ENCODE measurements around the gene DUSP10. TPM values are rescaled to one million over a fixed set of nuclear protein-coding genes. Genes with fewer than 3 reads are reported as not detected.
A peak's percentile ranks its signal among the peaks of the same experiment; 100 is the strongest.

The DUSP10 gene
- total RNA-seq, 1 experiment from 2014 or later = 15.9 TPM

DNA sequence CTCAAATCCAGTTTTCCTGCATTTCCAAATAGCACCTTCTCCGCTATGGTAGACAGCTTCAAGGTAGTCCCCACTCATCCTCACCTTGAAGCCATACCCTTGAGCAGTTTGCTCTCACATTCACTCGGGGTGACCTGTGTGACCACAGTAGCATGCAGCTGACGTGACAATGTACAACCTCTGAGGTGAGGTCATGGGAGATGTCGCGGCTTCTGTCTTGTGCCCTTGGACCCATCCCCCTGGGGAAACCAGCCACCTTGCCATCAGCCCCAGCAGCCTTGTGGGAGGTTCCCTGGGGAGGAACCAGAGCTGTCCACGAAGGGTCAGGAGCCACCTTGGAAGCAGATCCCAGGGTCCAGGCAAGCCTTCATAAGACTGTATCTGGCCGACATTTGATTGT, 38.3 kb upstream of the DUSP10 start:
- no peaks in the 10 kb centered on the region for H3K36me3 Mint-ChIP-seq (ENCODE audit: insufficient read depth, unreplicated experiment)

DNA sequence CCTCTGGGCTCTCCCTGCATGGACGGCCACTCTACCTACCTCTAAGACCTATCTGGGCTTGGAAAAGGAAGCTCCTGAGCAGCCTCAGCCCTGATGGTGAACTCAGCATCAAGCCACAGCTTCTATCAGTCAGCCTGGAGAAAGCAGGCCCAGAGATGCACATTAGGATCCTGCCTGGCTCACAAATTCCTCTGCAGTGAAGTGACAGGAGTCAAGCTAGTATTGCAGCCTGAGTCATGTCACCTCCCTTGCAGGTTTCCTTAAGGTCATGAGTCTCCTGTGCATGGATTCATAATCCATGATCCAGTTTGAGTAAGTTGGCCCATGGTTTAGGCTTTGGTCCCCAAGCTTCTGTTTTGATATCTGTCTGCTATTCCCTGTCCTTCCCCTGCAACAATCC, 37.9 kb upstream of the DUSP10 start:
- ChIA-PET POLR2A (interaction anchor here (0.7 to 1.7 kb wide), 3 partner anchors 14 to 37 kb away, joined by 3 to 7 read pairs (median 4); no protein-coding TSS in a partner anchor), CTCF (interaction anchor here (0.7 to 1.6 kb wide), 3 partner anchors 67 to 301 kb away, joined by 3 to 5 read pairs (median 3); no protein-coding TSS in a partner anchor)
- H3K36me3 Mint-ChIP-seq (ENCODE audit: insufficient read depth, unreplicated experiment) = no peaks in the 10 kb centered on the region
- no peak for DNase-seq (ENCODE audit: unreplicated experiment)
- H3K4me1 Mint-ChIP-seq (ENCODE audit: insufficient read depth, unreplicated experiment) = no peaks in the 10 kb centered on the region
- H3K9me3 Mint-ChIP-seq (ENCODE audit: unreplicated experiment) = no peaks in the 10 kb centered on the region
- no TSS peak for BruUV-seq (replicated peaks)
- intact Hi-C loops (cut with micrococcal nuclease) = no loop called here
- H3K4me3 Mint-ChIP-seq (ENCODE audit: unreplicated experiment) = no peak overlapping the region
- H3K27me3 Mint-ChIP-seq (ENCODE audit: insufficient read depth, unreplicated experiment) = no peaks in the 10 kb centered on the region
- H3K27ac Mint-ChIP-seq (ENCODE audit: low read depth, unreplicated experiment) = peak overlapping the region; percentile 21
- TF ChIP-seq, protein P1, sequence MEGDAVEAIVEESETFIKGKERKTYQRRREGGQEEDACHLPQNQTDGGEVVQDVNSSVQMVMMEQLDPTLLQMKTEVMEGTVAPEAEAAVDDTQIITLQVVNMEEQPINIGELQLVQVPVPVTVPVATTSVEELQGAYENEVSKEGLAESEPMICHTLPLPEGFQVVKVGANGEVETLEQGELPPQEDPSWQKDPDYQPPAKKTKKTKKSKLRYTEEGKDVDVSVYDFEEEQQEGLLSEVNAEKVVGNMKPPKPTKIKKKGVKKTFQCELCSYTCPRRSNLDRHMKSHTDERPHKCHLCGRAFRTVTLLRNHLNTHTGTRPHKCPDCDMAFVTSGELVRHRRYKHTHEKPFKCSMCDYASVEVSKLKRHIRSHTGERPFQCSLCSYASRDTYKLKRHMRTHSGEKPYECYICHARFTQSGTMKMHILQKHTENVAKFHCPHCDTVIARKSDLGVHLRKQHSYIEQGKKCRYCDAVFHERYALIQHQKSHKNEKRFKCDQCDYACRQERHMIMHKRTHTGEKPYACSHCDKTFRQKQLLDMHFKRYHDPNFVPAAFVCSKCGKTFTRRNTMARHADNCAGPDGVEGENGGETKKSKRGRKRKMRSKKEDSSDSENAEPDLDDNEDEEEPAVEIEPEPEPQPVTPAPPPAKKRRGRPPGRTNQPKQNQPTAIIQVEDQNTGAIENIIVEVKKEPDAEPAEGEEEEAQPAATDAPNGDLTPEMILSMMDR (IDR thresholded peaks at IDR 0.05; ENCODE audit: unreplicated experiment) = no peak

More for the DNA sequence above, 38.3 kb upstream of the DUSP10 start:
- ChIA-PET CTCF (interaction anchor here (0.6 to 1.6 kb wide), 4 partner anchors 68 to 302 kb away, joined by 3 to 5 read pairs (median 3); no protein-coding TSS in a partner anchor), POLR2A (interaction anchor here (0.7 to 1.7 kb wide), 3 partner anchors 14 to 37 kb away, joined by 3 to 7 read pairs (median 4); no protein-coding TSS in a partner anchor)
- Mint-ChIP-seq H3K27ac (ENCODE audit: low read depth, unreplicated experiment) (peak overlapping the region; percentile 21), H3K27me3 (ENCODE audit: insufficient read depth, unreplicated experiment) (no peaks in the 10 kb centered on the region), H3K4me1 (ENCODE audit: insufficient read depth, unreplicated experiment) (no peaks in the 10 kb centered on the region), H3K4me3 (ENCODE audit: unreplicated experiment) (no peak overlapping the region), H3K9me3 (ENCODE audit: unreplicated experiment) (no peaks in the 10 kb centered on the region)
- DNase-seq (ENCODE audit: unreplicated experiment) = no peak
- no TSS peak for BruUV-seq (replicated peaks)
- intact Hi-C loops (cut with micrococcal nuclease) = no loop called here
- TF ChIP-seq, protein P1 (IDR thresholded peaks at IDR 0.05; ENCODE audit: unreplicated experiment) = no peak

DNA sequence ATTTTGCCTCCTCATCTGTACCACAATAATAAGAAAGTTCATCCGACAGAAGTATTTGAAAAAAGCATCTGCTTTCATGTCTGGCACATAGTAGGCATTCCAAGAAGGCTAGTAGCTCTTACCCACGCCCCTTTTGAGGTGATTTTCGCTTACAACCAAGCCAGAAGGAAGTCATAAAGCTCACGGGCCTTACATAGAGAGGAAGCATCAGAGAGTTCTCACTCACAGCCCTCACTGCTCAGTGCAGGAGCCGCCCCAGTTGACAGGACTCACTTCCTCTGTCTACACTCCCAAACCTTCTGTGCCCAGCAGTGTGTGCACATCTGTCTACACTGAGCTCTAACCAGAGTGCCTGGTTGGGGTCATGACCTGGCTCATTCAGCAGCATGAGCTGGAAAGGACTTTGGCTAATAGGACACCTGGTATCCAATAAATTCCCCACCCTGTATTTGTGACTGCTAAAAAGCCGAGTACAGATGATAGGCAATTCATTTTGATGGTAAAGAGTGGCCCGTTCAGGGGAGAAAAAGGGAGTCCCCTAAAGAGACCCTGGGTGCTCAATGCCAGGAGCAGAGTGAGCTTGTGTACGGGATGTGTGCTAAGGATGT, 36.8 kb upstream of the DUSP10 start:
- H3K4me3 Mint-ChIP-seq (ENCODE audit: unreplicated experiment) = no peak overlapping the region
- no peak for DNase-seq (ENCODE audit: unreplicated experiment)
- no peaks in the 10 kb centered on the region for H3K9me3 Mint-ChIP-seq (ENCODE audit: unreplicated experiment)
- no peak overlapping the region for H3K27ac Mint-ChIP-seq (ENCODE audit: low read depth, unreplicated experiment)
- no peaks in the 10 kb centered on the region for H3K4me1 Mint-ChIP-seq (ENCODE audit: insufficient read depth, unreplicated experiment)
- ChIA-PET CTCF (interaction anchor here (0.5 to 0.6 kb wide), 2 partner anchors 162 to 231 kb away, joined by 3 to 5 read pairs; no protein-coding TSS in a partner anchor), POLR2A (interaction anchor here (0.9 to 1.7 kb wide), 2 partner anchors 21 to 37 kb away, joined by 5 to 7 read pairs; partner anchors contain the start of gene DUSP10)
- TF ChIP-seq, protein P1 (IDR thresholded peaks at IDR 0.05; ENCODE audit: unreplicated experiment) = no peak
- BruUV-seq (replicated peaks) = no TSS peak
- H3K27me3 Mint-ChIP-seq (ENCODE audit: insufficient read depth, unreplicated experiment) = no peaks in the 10 kb centered on the region
- H3K36me3 Mint-ChIP-seq (ENCODE audit: insufficient read depth, unreplicated experiment) = no peaks in the 10 kb centered on the region
- intact Hi-C loops (cut with micrococcal nuclease) = no loop called here

- Mint-ChIP-seq H3K4me1 (ENCODE audit: insufficient read depth, unreplicated experiment) (no peaks in the 10 kb centered on the region), H3K27me3 (ENCODE audit: insufficient read depth, unreplicated experiment) (no peaks in the 10 kb centered on the region), H3K4me3 (ENCODE audit: unreplicated experiment) (no peak overlapping the region), H3K9me3 (ENCODE audit: unreplicated experiment) (no peaks in the 10 kb centered on the region), H3K36me3 (ENCODE audit: insufficient read depth, unreplicated experiment) (no peaks in the 10 kb centered on the region), H3K27ac (ENCODE audit: low read depth, unreplicated experiment) (no peak overlapping the region)
- intact Hi-C loops (cut with micrococcal nuclease) = no loop called here
- ChIA-PET POLR2A (interaction anchor here (0.9 kb wide), 1 partner anchor 36 kb away, joined by 5 read pairs; the partner anchor contains the start of gene DUSP10), CTCF (interaction anchor here (0.5 kb wide), 1 partner anchor 161 kb away, joined by 3 read pairs; no protein-coding TSS in a partner anchor)
- TF ChIP-seq, protein P1 (IDR thresholded peaks at IDR 0.05; ENCODE audit: unreplicated experiment) = no peak
- no TSS peak for BruUV-seq (replicated peaks)
- no peak for DNase-seq (ENCODE audit: unreplicated experiment)
Measured at GRCh38 chr1:221778125-221778524, 36.2 kb upstream of the DUSP10 start.
